Caco-2 (cell line): ENCODE results near the gene AHCYL1. TPM values are rescaled to one million over a fixed set of nuclear protein-coding genes. Genes with fewer than 3 reads are reported as not detected.

ENCODE experiments used
- BruUV-seq: library from RNA; stranded (reverse); fragments of 400-500 nt; replicated peaks from 2 replicates; lab custom pipeline; 2021; lab: Mats Ljungman, UMichigan
- CTCF ChIA-PET: fragments of 300-600 bp; sonication (Branson Sonifier 250); formaldehyde crosslinking; loops from one replicate; lab custom pipeline; 2022; ENCODE audit warnings: antibody characterized with exemption; lab: Charles Lee
- POLR2A ChIA-PET: fragments of 300-600 bp; sonication (Branson Sonifier 250); formaldehyde crosslinking; loops from one replicate; lab custom pipeline; 2022; ENCODE audit warnings: antibody characterized with exemption; lab: Charles Lee
- DNase-seq, 2 experiments: peaks; one replicate each; pipeline versions ENCODE4 v3.0.0 to v3.0.0-alpha.2; 2020 to 2022
- H3K27me3 ChIP-seq: replicated peaks from 2 replicates; pipeline ENCODE4 v1.6.0; 2011; ENCODE audit warnings: low read length; ENCODE audit not compliant: control insufficient read depth, insufficient read depth
- H3K36me3 ChIP-seq: 2 replicates; pipeline ENCODE4 v1.5.1; 2011; ENCODE audit warnings: low read length; ENCODE audit not compliant: control insufficient read depth, insufficient read depth
- H3K4me1 ChIP-seq: fragments of 250-450 bp; sonication (Bioruptor Pico); 2 replicates; pipeline ENCODE4 v1.5.1; 2020; ENCODE audit warnings: mild to moderate bottlenecking
- H3K4me3 ChIP-seq: 2 replicates; pipeline ENCODE4 v1.5.1; 2011; ENCODE audit warnings: low read depth, mild to moderate bottlenecking, control low read depth, low read length
- H3K9me3 ChIP-seq: fragments of 250-450 bp; sonication (Bioruptor Pico); 2 replicates; pipeline ENCODE4 v1.5.1; 2020; ENCODE audit warnings: mild to moderate bottlenecking, moderate library complexity
- H3K27ac Mint-ChIP-seq: one replicate; pipeline ENCODE4 v1.8.0; 2022; ENCODE audit warnings: mixed read lengths; ENCODE audit not compliant: unreplicated experiment
- H3K27me3 Mint-ChIP-seq: one replicate; pipeline ENCODE4 v1.8.0; 2022; ENCODE audit warnings: mixed read lengths; ENCODE audit not compliant: insufficient read depth, unreplicated experiment
- H3K36me3 Mint-ChIP-seq: one replicate; pipeline ENCODE4 v1.8.0; 2022; ENCODE audit warnings: mild to moderate bottlenecking, mixed read lengths; ENCODE audit not compliant: insufficient read depth, unreplicated experiment
- H3K4me1 Mint-ChIP-seq: one replicate; pipeline ENCODE4 v1.8.0; 2022; ENCODE audit warnings: low read depth, mixed read lengths; ENCODE audit not compliant: unreplicated experiment
- H3K4me3 Mint-ChIP-seq: one replicate; pipeline ENCODE4 v1.8.0; 2022; ENCODE audit warnings: mild to moderate bottlenecking, moderate library complexity, mixed read lengths; ENCODE audit not compliant: unreplicated experiment
- H3K9me3 Mint-ChIP-seq: one replicate; pipeline ENCODE4 v1.8.0; 2022; ENCODE audit warnings: mixed read lengths; ENCODE audit not compliant: unreplicated experiment
- intact Hi-C: fragments of 100-400 bp; cut with micrococcal nuclease; formaldehyde crosslinking; loops from one replicate; pipeline ENCODE4 v1.10.0; 2022; ENCODE audit not compliant: unreplicated experiment
- total RNA-seq: library from RNA; stranded (reverse); gene quantifications from 2 replicates; pipeline ENCODE4 v1.2.3, GENCODE V29; 2022
- TF ChIP-seq, protein P1 (sequence below), 2 experiments: fragments of 200-600 bp in 1 of 2; IDR thresholded peaks; 1 replicate in 1 of 2; 2 replicates in 1 of 2; pipeline versions ENCODE4 v1.5.1 to v1.8.0; 2011 to 2022; ENCODE audit warnings: antibody characterized with exemption in 1 of 2, control low read depth in 1 of 2, inconsistent platforms in 1 of 2, low read depth in 1 of 2, low read length in 1 of 2, mild to moderate bottlenecking in 1 of 2, moderate library complexity in 1 of 2; ENCODE audit not compliant: insufficient read depth in 1 of 2, severe bottlenecking in 1 of 2, unreplicated experiment in 1 of 2

Gene AHCYL1
- total RNA-seq, 1 experiment from 2014 or later = 64.2 TPM

DNA sequence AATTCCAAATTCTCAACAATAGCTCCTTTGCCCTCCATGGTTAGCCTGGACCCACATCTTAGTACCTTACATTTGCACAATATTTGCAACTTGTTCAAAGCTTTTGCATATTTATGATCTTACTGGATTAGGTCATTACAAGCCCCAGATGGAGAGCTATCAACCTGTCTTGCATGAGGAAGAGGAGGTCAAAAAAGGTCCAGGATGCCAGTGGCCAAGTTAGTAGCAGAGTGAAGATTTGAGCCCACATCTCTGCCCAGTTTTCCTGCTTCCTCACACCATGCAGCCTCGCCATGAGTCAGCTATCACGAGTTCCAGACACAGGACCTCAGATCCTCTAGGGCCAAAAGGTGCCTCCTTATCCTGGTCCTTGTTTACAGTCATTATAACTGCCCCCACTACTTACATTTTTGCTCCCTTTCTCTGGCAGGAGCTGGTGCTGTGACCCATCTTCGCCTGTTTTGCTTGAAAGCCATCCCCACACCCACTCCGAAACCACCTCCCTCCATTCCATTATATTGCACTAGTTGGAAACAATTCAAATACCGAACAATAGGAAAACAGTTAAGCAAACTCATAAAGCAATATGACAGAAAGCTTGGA, 5.0 kb upstream of the AHCYL1 start:
- peak overlapping the region; percentile 10 for H3K4me3 Mint-ChIP-seq
- intact Hi-C loops = loop anchor here (1.0 to 5.0 kb wide), 3 partner anchors 19 to 56 kb away; no protein-coding TSS in a partner anchor
- DNase-seq = no peak
- H3K4me1 Mint-ChIP-seq = peaks cover 18% of the 10 kb centered on the region
- TF ChIP-seq, protein P1, sequence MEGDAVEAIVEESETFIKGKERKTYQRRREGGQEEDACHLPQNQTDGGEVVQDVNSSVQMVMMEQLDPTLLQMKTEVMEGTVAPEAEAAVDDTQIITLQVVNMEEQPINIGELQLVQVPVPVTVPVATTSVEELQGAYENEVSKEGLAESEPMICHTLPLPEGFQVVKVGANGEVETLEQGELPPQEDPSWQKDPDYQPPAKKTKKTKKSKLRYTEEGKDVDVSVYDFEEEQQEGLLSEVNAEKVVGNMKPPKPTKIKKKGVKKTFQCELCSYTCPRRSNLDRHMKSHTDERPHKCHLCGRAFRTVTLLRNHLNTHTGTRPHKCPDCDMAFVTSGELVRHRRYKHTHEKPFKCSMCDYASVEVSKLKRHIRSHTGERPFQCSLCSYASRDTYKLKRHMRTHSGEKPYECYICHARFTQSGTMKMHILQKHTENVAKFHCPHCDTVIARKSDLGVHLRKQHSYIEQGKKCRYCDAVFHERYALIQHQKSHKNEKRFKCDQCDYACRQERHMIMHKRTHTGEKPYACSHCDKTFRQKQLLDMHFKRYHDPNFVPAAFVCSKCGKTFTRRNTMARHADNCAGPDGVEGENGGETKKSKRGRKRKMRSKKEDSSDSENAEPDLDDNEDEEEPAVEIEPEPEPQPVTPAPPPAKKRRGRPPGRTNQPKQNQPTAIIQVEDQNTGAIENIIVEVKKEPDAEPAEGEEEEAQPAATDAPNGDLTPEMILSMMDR (IDR thresholded peaks at IDR 0.05; ENCODE audit: insufficient read depth in 1 of 2, low read depth in 1 of 2, low read length in 1 of 2, severe bottlenecking in 1 of 2, unreplicated experiment in 1 of 2) = no peak
- peaks cover 37% of the 10 kb centered on the region for H3K4me1 ChIP-seq
- H3K4me3 ChIP-seq = no peak overlapping the region
- H3K27me3 ChIP-seq = no peaks in the 10 kb centered on the region
- H3K36me3 Mint-ChIP-seq = peaks cover 2% of the 10 kb centered on the region
- H3K27ac Mint-ChIP-seq = peak overlapping the region; percentile 74
- H3K9me3 Mint-ChIP-seq = no peaks in the 10 kb centered on the region
- no peaks in the 10 kb centered on the region for H3K36me3 ChIP-seq
- ChIA-PET POLR2A (interaction anchor here (1.2 kb wide), 1 partner anchor 19 kb away, joined by 3 read pairs; no protein-coding TSS in a partner anchor), CTCF (interaction anchor here (0.8 to 1.1 kb wide), 2 partner anchors 19 to 50 kb away, joined by 7 to 8 read pairs; no protein-coding TSS in a partner anchor)
- no TSS peak for BruUV-seq
- no peaks in the 10 kb centered on the region for H3K27me3 Mint-ChIP-seq
- H3K9me3 ChIP-seq = peaks cover 5% of the 10 kb centered on the region; the same call in 1 of the 2 replicates

DNA sequence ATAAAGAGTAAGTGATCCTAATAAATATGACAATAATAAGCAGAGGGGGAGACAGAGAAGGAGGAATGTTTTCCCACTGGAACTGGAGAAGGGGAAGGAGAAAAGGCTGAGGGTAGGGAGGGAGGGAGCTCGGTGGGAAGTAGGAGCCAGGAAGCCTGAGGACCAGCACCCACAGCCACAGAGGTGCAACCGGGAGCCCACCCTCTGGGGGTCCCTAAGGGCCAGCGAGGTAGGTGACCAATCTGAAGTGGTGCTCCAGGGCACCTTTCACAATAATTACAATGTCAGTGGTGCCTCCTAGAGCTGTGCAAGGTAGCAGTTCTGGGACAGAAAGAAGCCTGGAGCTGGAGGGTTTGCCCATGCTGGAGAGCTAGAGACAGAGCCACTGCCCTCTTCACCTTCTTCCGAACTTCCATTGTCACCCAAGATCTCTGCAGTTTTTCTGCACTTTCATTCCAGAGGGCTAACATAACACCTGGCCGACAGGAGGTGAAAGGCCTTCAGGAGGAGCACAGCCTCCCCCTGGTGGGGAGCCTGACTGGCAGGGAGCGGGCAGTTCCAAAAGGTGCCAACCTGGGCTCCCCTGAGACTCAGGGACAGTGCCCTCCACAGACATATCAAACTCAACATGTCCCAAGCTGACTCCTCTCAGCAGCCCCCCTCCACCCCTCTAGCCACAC, 4.1 kb upstream of the AHCYL1 start:
- Mint-ChIP-seq H3K27ac (peak overlapping the region; percentile 74), H3K9me3 (no peaks in the 10 kb centered on the region), H3K4me1 (peaks cover 18% of the 10 kb centered on the region), H3K36me3 (peaks cover 5% of the 10 kb centered on the region), H3K27me3 (no peaks in the 10 kb centered on the region), H3K4me3 (no peak overlapping the region)
- H3K36me3 ChIP-seq = no peaks in the 10 kb centered on the region
- POLR2A ChIA-PET = no interaction called here
- H3K9me3 ChIP-seq = peaks cover 5% of the 10 kb centered on the region; the same call in 1 of the 2 replicates
- peaks cover 37% of the 10 kb centered on the region for H3K4me1 ChIP-seq
- H3K27me3 ChIP-seq = no peaks in the 10 kb centered on the region
- intact Hi-C loops = loop anchor here (1.0 to 5.0 kb wide), 3 partner anchors 20 to 57 kb away; no protein-coding TSS in a partner anchor
- DNase-seq = peak; percentile 56 to 62
- TF ChIP-seq, protein P1 (IDR thresholded peaks at IDR 0.05; ENCODE audit: insufficient read depth in 1 of 2, low read depth in 1 of 2, low read length in 1 of 2, severe bottlenecking in 1 of 2, unreplicated experiment in 1 of 2) = peak; percentile 51 to 72
- CTCF ChIA-PET = interaction anchor here (0.8 to 1.1 kb wide), 3 partner anchors 20 to 57 kb away, joined by 3 to 7 read pairs (median 3); no protein-coding TSS in a partner anchor
- no TSS peak for BruUV-seq
- H3K4me3 ChIP-seq = no peak overlapping the region

DNA sequence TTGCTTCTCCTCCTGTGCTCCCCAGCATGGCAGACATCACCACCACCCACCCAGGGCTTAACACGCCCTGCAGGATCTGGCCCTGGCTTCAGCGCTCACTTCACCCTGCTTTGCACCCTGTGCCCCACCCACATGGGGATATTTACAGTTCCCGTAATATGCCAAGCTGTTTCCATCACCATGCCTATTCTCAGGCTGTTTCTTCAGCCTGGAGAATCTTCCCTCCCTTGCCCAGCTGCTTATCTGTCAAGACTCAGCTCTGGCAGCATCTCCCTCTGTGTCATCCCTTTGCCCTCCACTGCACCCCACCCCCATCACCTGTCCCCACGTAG, 3.6 kb upstream of the AHCYL1 start:
- H3K9me3 Mint-ChIP-seq = no peaks in the 10 kb centered on the region

More for the DNA sequence above, 3.6 kb upstream of the AHCYL1 start:
- H3K4me3 Mint-ChIP-seq = no peak overlapping the region
- Histone ChIP-seq H3K27me3 (no peaks in the 10 kb centered on the region), H3K9me3 (peaks cover 5% of the 10 kb centered on the region; the same call in 1 of the 2 replicates), H3K4me3 (no peak overlapping the region), H3K4me1 (peaks cover 32% of the 10 kb centered on the region), H3K36me3 (no peaks in the 10 kb centered on the region)
- DNase-seq = no peak
- ChIA-PET CTCF (interaction anchor here (1.0 to 1.2 kb wide), 3 partner anchors 21 to 341 kb away, joined by 3 to 7 read pairs (median 3); no protein-coding TSS in a partner anchor), POLR2A (no interaction called here)
- H3K27ac Mint-ChIP-seq = no peak overlapping the region
- H3K36me3 Mint-ChIP-seq = peaks cover 5% of the 10 kb centered on the region
- TF ChIP-seq, protein P1 (IDR thresholded peaks at IDR 0.05; ENCODE audit: insufficient read depth in 1 of 2, low read depth in 1 of 2, low read length in 1 of 2, severe bottlenecking in 1 of 2, unreplicated experiment in 1 of 2) = no peak
- no peaks in the 10 kb centered on the region for H3K27me3 Mint-ChIP-seq
- no TSS peak for BruUV-seq
- peaks cover 18% of the 10 kb centered on the region for H3K4me1 Mint-ChIP-seq
- intact Hi-C loops = loop anchor here (5.0 kb wide), 1 partner anchor 34 kb away; no protein-coding TSS in a partner anchor
